Measurements from ENCODE around the gene LSM14B. TPM values are rescaled to one million over a fixed set of nuclear protein-coding genes. Genes with fewer than 3 reads are reported as not detected.

The LSM14B gene
- total RNA-seq, 1 donor from 2014 or later = 64.3 TPM

Other genes starting within 250 kb of the LSM14B start
- 27.5 to 28.8 TPM (median 28.1 TPM) in 3 replicates for gene TAF4, start 56.6 kb upstream of the LSM14B start, total RNA-seq
- gene PSMA7, start 20.9 kb downstream of the LSM14B start, total RNA-seq = 195 to 210 TPM (median 201 TPM) in 3 replicates
- 26.2 to 30.6 TPM (median 27.5 TPM) in 3 replicates for gene SS18L1, start 21.3 kb downstream of the LSM14B start, total RNA-seq
- 29.4 to 31.6 TPM (median 29.5 TPM) in 3 replicates for gene MTG2, start 60.6 kb downstream of the LSM14B start, total RNA-seq
- not detected in 3 replicates for gene HRH3, start 97.8 kb downstream of the LSM14B start, total RNA-seq
- gene OSBPL2, start 116.0 kb downstream of the LSM14B start, total RNA-seq = 57.1 to 60.9 TPM (median 57.7 TPM) in 3 replicates
- 58.8 to 60.8 TPM (median 59.0 TPM) in 3 replicates for gene ADRM1, start 180.5 kb downstream of the LSM14B start, total RNA-seq
- gene LAMA5, start 244.8 kb downstream of the LSM14B start, total RNA-seq = 571 to 618 TPM (median 601 TPM) in 3 replicates